Activated T-helper 1 cell treated with Interleukin-2 at 50 U/mL for 16 hours (primary cell): Measurements from ENCODE around the gene KIF12.

ENCODE experiments used
- DNase-seq: peaks from one replicate; pipeline ENCODE4 v3.0.0-alpha.2; 2020; ENCODE audit warnings: low read depth

The KIF12 gene

DNA sequence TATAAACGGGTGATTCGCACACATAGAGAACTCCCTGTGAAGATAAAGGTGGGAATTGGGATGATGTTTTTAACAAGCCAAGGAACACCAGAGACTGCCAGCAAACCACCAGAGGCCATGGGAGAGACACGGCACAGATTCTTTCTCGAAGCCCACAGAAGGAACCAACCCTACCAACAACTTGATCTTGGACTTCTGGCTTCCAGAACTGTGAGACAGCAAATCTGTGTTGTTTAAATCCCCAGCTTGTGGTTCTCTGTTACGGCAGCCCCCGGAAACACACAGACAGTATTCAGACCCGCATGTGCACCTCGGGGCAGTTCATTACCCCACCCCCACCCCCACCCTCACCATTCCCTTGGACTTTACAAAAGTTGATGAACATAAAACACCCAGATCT, 33.8 kb downstream of the KIF12 start:
- DNase-seq: no peak

DNA sequence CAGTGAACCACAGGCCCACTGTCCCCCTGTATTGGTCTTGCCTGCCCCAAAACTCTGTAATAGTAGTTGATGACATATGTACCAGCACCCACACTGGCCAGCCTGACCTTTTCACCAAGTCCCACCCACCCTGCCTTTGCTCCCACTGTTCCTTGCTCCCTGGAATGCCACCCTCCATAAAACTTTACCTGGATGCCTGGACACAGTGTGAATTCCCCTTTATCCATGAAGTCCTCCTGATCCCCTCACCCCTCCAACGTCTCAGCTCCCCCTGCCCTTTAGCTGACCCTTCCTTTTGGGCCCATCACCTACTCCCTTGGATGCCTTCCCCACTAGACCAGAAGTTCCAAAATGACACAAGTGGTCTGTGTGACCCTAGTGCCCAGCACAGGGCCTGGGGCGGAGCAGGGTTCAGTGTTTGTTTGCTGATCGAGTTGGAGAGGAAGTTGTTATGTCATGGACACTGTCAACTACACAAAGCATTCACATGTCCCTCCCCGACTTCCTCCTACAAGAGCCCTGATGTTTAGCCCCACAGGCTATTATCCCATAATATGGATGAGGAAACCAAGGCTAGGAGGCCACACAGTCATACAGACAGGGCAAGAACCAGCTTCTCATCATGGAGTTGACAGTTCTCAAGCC, 37.1 kb downstream of the KIF12 start:
- DNase-seq: no peak

- DNase-seq: no peak
These were observed 37.8 kb downstream of the KIF12 start for GRCh38 chr9:114061292-114061691.

GRCh38 chr9:114060711-114061110, 38.4 kb downstream of the KIF12 start:
- DNase-seq: no peak

- DNase-seq: no peak
These were observed 39.0 kb downstream of the KIF12 start for GRCh38 chr9:114060070-114060469.

DNA sequence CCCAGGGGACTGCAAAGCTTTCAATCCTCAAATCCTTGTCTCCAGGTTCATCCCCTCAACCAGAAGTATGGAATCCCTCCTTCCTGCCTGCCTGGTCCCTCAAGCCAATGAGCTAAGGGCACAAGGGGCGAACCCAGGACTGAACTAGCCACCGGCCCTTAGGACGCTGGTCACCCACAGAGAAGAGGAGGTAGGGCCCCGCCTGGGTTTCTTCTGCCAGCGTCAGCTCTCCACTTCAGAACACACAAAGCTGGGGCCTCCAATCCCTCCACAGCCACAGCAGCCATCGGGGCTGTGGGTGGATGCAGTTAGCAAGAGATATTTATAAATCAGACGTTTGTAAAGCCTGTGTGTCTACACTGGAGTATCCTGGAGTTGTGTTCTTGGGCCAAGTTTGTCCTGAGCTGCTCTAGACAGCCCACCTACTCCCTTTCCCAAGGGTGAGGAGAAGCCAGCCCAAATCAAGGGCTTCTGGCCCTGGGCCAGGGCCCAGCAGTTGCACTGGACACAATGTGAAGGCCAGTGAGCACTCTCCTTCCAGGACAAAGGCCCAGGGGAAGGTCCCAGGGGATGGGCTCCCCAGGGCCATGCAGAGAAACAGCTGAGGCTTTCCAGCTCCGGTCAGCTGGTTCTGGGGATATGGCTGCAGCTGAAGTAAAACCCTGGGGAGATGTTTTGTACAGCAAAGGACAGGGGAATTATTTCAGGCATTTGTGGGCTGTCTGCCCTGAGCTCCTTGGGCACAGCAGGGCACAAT, 39.9 kb downstream of the KIF12 start:
- DNase-seq: no peak

GRCh38 chr9:114058688-114059046, 40.4 kb downstream of the KIF12 start:
- DNase-seq: no peak

DNA sequence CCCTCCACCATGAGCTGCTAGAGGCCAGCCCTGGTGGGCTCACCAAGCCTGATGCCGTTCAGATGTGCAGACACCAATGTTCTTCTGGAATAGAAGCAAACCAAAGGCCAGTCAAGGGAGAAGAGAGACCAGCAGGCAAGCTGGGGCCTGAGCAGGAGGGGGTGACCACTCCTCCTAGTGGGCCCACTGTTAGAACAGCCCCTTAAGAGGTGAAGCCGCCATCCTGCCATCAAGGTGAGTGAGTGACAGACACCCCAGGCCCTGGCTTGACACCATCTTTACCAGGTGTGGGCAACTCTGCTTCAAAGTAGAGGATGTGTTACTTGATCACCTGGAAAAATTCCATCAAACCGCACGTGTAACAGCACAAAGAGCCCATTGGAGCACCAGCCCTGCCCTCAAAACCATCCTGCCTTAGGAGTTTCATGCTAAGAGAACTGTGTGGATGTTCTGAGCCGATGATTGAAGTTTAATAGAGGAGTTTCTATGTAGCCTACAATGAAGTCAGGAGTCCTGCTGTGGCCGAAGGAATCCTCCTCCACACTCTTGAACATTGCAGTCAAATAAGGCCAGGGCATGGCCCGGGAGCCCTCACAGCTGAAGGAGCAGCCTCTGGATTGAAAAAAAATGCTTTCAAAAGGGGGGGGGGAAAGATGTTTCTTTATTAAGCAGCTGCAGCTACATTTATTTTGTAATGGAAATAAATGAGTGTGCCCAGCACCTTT, 41.8 kb downstream of the KIF12 start:
- no peak for DNase-seq

- DNase-seq: no peak
These were observed 42.6 kb downstream of the KIF12 start for GRCh38 chr9:114056527-114056926.

GRCh38 chr9:114055894-114056293, 43.2 kb downstream of the KIF12 start:
- DNase-seq: no peak

DNA sequence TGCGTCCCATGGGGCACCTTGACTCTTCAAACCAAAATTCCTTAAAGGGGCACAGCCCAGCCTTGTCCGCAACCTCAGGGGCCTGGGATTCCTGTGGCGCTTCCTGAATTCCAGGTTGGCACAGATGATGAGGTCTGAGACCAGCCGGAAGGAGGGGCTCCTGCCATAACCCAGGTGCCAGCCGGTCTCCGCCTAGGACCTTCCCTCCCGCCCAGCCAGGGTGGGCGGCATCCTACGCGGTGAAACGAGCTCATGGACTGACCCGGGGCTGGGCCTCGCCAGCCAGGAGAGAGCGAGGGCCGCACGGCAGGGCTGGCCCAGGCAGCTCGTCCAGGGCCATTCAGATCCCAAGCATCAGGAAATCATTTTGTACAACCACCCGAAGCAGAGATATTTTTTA, 44.0 kb downstream of the KIF12 start:
- no peak for DNase-seq

GRCh38 chr9:114054191-114054690, 44.9 kb downstream of the KIF12 start:
- DNase-seq: no peak

DNA sequence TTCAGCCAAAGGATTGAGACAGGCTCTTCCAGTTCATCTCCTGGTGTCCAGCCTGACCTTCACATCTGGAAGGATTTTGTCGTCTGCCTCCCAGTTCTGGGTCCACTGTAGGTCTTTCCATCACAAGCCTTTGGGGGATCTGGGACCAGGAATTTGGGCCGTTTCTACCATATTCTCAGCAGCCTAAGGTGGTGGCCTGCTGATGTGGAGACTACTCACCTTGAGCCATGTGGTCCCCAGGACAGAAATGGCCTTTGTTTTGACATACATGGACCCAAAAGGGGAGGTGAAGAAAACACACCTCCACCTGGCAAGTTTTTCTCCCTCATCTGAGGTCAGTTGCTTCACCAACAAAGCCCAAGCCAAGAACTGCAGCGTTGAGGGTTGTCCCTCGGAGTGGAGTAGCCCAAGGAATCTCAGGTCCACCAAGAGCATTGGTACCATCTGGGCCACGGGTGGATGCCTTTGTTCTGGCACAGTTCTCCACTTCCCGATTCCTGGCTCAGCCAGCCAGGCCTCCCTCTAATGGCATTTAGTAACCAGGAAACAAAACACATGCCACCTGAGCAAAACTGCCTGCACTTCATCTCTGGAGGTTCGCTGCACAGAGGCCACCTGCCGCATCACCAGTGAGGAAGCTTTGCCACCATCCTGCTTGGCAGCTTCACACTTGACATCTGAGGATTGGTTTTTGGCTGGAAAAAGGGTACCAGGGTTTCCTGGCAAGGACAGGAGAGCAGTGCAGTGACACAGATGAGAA, 45.7 kb downstream of the KIF12 start:
- DNase-seq: no peak

- no peak for DNase-seq
These were observed 47.4 kb downstream of the KIF12 start for GRCh38 chr9:114051706-114052105.

DNA sequence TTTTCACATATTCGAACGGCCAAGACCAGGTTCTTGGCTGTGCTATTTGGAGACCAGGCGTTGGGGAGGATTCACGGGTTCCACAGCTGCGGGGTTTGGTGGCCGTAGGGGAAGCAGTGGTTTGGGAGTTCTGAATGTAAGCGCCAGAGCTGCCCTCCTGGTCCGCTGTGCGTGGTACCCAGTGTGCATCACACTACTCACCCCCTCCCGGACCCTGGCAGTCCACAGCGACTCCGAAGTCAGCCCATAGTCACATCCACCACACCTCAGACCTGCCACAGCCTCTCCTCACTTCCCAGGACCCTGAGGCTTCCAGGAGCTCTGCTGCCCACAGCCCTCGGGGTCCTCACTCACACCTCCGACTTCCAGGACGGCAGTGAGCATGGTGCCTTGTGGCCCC, 47.8 kb downstream of the KIF12 start:
- no peak for DNase-seq

GRCh38 chr9:114050646-114051045, 48.4 kb downstream of the KIF12 start:
- DNase-seq: no peak

DNA sequence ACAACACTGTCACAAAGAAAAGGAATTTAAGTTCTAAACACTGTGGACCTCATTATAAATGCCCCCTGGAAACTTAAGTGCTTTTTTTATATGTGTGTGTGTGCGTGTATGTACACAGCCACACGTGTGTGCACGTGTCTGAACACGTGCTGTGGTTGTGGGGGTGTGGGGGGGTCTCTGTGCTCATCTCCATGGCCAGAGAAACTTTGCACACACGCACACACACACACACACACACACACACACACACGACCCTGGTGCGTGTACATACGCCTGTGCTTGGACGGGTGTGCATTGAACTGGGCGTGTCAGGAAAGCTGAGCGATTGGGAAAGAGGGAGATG, 48.9 kb downstream of the KIF12 start:
- DNase-seq: no peak

- no peak for DNase-seq
These were observed 49.5 kb downstream of the KIF12 start for GRCh38 chr9:114049441-114050225.

GRCh38 chr9:114048533-114049415, 50.3 kb downstream of the KIF12 start:
- DNase-seq: no peak

GRCh38 chr9:114047717-114048116, 51.4 kb downstream of the KIF12 start:
- DNase-seq: no peak

GRCh38 chr9:114046875-114047274, 52.2 kb downstream of the KIF12 start:
- DNase-seq: no peak
